BJ (cell line): ENCODE measurements around the gene GOLPH3. TPM values are rescaled to one million over a fixed set of nuclear protein-coding genes. Genes with fewer than 3 reads are reported as not detected.

Source experiments
- CTCF ChIA-PET: fragments of 350-600 bp; formaldehyde crosslinking; extraction: SDS; loops from one replicate; lab custom pipeline; 2021; ENCODE audit warnings: antibody characterized with exemption, inconsistent platforms; lab: Yijun Ruan, JAX
- POLR2A ChIA-PET: fragments of 300-600 bp; sonication (Branson Sonifier 250); formaldehyde crosslinking; extraction: SDS; loops from one replicate; lab custom pipeline; 2021; ENCODE audit warnings: antibody characterized with exemption; lab: Charles Lee
- DNase-seq: peaks from one replicate; pipeline ENCODE4 v3.0.0-alpha.2; 2011; ENCODE audit warnings: low read depth
- H3K27me3 ChIP-seq: 2 replicates; pipeline ENCODE4 v1.6.0; 2011; ENCODE audit warnings: low read length; ENCODE audit not compliant: control insufficient read depth, insufficient read depth
- H3K36me3 ChIP-seq: 2 replicates; pipeline ENCODE4 v1.5.1; 2011; ENCODE audit warnings: low read length; ENCODE audit not compliant: control insufficient read depth, insufficient read depth
- H3K4me3 ChIP-seq: 2 replicates; pipeline ENCODE4 v1.5.1; 2011; ENCODE audit warnings: low read depth, mild to moderate bottlenecking, control low read depth, low read length
- CTCF ChIP-seq: IDR thresholded peaks from 2 replicates; pipeline ENCODE4 v1.5.1; 2011; ENCODE audit warnings: low read depth, mild to moderate bottlenecking, control low read depth, inconsistent platforms, low read length, moderate library complexity; ENCODE audit not compliant: insufficient read depth
- polyA plus RNA-seq: library from polyadenylated mRNA; depleted of rRNA; stranded (reverse); fragments of >200 nt; gene quantifications from 2 replicates; pipeline ENCODE4 v1.2.3, GENCODE V29; 2011

GOLPH3 gene
- polyA plus RNA-seq, 1 experiment, result 53.9 TPM

- no peak for DNase-seq
- Histone ChIP-seq H3K27me3 (no peaks in the 10 kb centered on the region), H3K36me3 (peaks cover 24% of the 10 kb centered on the region), H3K4me3 (no peak overlapping the region)
- no peak for TF ChIP-seq CTCF
- POLR2A ChIA-PET, result no interaction called here
- CTCF ChIA-PET, result interaction anchor here (1.0 to 3.5 kb wide), 3 partner anchors 8 to 30 kb away, joined by 3 to 13 read pairs (median 4); no protein-coding TSS in a partner anchor
Observed at GRCh38 chr5:32107291-32107690, 66.8 kb downstream of the GOLPH3 start.

DNA sequence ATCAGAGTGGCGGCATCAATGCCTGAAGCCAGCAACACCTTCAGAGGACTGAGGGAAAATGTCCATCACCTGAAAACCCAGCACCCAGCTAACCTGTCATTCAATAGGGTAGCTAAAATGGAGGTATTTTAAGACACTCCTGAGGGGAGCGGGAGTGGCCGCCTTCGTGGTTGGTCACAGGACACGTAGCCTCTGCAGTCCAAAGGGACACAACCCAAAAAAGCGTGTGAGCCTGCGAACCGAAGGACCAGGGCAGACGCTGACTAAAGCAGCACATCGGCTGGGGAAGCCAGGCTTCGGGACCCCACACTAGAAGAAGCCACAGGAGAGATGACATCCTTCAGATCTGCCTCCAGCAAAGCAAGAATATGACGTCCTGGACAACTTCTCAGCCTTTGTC, 70.6 kb downstream of the GOLPH3 start:
- no peak for TF ChIP-seq CTCF
- peaks cover 35% of the 10 kb centered on the region for H3K36me3 ChIP-seq
- H3K4me3 ChIP-seq, result no peak overlapping the region
- POLR2A ChIA-PET, result no interaction called here
- DNase-seq, result no peak
- H3K27me3 ChIP-seq, result no peaks in the 10 kb centered on the region
- CTCF ChIA-PET, result no interaction called here

DNA sequence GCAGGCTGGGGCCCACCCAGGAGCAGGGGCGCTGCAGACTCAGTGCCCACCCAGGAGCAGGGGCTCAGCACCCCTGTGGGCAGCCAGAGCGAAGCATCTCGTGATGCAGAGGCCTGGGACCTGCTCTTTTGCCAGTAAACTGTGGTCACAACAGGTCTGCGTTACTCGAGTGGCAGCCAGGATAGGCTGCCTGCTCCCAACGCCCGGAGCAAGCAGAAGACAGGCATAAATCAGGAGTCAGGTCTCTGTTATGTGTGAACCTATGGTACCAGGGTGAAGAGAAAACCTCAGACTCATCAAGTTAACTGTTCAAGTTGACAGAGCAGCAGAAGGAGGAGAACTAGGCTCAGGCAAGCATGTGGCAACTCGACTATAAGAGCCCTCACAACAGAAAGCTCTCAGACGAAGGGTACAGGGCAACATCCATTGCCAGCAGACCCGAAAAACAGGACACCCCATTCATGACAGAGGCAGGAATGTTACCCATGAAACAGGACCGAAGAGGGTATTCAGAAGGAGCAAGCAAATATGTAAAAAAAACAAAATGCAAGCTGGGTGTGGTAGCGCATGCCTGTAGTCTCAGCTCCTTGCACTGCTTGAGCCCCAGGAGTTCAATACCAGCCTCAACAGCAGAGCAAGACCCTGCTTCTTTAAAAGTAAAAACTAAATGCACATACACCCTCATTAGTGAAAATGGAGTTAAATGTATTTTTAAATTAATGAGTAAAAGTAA, 71.7 kb downstream of the GOLPH3 start:
- ChIA-PET POLR2A (no interaction called here), CTCF (no interaction called here)
- TF ChIP-seq CTCF, result no peak
- no peak for DNase-seq
- Histone ChIP-seq H3K36me3 (peaks cover 35% of the 10 kb centered on the region), H3K27me3 (no peaks in the 10 kb centered on the region), H3K4me3 (no peak overlapping the region)

DNA sequence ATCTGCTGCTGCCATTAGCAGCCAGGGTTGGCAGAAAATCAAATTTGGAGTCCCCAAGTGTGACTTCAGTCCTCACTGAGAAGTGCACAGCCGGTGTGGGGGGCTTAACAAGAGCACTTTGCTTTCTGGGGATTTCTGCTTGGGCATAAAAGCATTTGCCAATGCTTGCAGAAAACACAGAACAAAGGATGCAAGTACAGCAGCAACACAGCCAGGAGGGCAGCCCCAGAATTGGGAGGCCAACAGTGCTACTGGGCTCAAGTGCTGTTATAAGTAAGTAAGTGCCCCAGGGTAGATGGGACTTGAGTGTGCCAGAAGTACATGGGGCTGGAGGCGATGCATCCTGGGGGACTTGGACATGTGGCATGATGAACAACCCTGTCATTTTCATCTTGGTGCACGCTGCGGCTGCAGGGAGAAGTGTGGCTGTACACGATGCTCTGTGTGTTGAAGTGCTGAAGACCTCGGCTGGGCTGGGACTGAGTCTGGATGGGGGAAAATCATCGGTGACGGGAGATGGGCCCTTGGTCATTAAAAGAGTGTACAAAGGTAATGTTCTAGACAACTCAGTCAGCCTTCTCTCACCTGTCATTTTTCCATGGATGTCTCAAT, 73.3 kb downstream of the GOLPH3 start:
- POLR2A ChIA-PET, result no interaction called here

More for the DNA sequence above, 73.3 kb downstream of the GOLPH3 start:
- no peak for DNase-seq
- no peak for TF ChIP-seq CTCF
- CTCF ChIA-PET, result no interaction called here
- no peaks in the 10 kb centered on the region for H3K27me3 ChIP-seq
- H3K36me3 ChIP-seq, result peaks cover 29% of the 10 kb centered on the region
- H3K4me3 ChIP-seq, result no peak overlapping the region
